GM21515 (cell line): ENCODE results near the gene SYT13.

Source experiments
- ATAC-seq: cut with Tn5 transposase; IDR thresholded peaks from one replicate; pipeline ENCODE4 v1.9.1; 2021; ENCODE audit not compliant: unreplicated experiment

SYT13 gene

DNA sequence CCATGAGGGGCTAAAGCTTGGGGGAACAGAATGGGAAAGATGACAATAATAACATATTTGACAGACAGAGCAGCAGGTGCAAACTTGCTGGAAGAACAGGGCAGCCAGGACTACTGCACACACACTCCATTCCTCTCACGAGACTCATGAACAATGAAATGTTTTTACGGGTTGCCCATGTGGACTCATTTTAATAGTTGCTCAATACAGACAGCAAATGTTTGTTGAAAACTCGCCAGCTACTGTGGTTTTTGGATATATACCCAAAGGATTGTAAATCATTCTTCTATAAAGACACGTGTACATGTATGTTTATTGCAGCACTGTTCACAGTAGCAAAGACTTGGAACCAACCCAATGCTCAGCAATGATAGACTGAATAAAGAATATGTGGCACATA lies 10.3 kb downstream of the SYT13 start:
- no peak for ATAC-seq

DNA sequence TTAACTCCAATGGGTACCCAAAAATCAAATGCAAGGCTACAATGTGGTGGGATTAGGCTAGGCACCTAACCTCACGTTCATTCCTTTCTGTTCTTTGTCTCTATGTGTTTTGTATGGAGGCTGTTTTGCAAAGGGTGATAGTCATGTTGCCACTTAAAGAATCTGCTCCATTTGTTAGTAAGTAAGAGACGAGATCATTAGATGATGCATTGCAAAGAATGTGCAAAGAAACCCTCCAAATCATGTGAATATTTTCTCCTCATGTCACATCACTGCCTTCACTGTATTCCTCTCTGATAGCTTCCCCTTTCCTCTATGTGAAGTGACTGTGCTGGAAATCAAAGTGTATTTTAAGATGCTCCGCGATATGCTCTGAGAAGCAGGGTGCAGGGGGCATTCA lies 11.9 kb downstream of the SYT13 start:
- no peak for ATAC-seq

DNA sequence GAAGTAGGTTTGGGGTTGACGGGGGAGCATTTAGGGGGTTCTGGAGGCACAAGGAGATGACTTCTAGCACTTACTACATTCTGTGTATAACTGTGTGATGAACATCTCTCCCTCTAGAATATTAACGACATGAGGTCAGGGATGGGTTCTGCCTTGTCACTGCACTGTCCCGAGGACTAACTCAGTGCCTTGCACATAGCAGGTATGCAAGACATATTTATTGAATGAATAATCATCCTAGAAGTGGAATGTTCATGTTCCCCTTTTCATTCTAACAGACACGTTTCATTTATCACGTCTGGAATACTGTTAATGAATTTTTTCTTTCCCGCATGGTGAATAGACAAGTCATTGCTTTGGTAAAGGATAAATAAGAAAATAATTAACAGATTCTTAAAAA lies 12.6 kb downstream of the SYT13 start:
- no peak for ATAC-seq

DNA sequence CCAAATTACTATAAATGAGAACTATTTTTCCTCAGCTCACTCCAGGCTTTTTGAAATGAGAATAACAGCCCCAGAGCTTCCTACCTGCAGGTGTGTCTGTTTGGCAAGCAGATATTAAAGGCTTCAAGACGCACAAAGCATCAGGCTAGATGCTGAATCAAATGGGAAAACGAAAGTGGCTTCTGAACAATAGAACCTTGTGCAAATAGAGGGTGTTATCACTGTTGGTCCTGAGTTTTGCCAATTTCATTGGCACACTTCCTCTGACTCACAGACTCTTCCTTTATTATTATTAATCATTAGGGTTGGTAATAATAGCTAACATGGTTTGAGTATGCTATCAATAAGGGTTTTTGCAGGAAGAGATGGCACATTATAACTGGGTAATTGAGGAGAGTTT lies 13.4 kb downstream of the SYT13 start:
- no peak for ATAC-seq

DNA sequence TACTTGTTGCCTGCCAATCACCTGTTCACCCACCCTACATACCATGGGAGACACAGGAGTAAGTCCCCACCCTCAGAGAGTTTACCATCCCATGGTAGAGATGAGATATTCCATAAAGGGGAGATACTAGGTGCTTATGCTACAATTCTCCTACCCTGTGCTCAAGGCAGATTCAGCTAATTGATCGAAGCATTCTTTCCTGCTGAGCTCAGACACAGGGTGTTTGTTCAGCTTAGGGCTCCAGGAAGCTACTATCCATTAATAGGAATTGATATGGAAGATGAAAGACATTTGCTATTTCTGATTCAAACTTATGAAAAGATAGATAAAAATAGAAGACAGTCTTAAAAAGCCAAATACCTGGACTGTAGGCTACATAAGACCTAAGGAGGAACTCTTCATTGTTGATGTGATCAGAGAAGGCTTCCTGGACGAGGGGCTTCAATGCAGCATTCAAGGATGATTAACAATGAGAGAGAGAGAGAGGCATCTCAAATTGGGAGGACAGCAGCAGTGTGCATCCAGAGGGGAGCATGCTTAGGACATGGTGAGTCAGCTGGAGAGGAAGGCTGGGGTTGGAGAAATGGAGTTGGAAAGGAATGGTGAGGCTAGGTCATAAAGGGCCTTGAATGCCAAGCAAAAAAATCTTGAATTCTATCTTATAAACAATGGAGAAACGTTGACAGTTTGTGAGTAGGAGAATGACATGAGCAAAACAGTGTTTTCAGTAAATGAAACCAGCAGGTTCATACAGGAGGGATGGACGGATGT lies 15.0 kb downstream of the SYT13 start:
- ATAC-seq, result no peak

DNA sequence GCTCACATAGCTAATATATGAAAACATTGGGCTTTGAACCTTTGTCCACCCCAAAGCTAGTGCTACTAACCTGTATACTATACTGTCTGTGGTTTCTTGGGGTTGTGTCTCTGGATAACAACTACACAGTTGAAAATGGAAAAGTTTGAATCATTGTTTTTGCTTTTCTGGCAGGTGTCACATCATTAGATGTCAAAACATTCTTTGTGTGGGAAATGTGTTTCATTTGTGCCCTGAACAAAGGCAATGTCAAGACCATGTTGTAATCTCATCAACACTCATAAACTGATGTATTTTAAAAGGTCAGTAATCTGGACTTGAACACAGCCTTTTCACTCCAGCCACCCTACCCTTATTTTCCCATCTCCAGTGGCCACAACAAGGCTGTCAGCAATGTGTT lies 16.5 kb downstream of the SYT13 start:
- no peak for ATAC-seq

DNA sequence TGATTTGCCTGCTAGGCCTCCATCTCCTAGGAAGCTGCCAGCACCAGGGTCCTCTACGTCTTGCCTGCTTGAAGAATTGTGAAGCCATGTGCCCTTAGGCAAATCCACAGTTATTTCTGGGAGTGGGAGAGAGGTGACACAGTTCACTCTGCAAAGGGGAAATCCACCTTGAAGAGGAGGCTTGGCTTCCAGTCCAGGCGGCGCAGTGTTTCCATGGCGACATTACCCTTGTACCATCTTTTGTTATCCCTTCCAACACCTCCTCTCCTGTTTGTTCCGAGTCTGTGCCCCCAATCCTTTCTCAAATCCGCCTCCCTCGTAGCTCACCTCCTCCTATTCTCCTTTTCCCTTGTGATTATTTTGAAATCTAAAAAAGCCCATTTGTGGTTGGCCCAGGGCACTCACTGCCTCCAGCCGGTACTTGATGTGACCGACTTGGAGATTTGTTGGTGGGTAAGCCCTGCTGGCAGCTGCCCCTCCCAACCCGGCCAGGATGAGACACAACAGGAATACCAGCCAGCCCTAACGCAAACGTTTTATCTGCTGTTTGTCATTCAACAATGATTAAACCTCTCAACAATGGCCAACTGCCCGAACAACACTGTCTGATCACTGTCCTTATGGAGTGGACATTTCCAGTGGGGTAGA lies 18.4 kb downstream of the SYT13 start:
- ATAC-seq, result no peak

DNA sequence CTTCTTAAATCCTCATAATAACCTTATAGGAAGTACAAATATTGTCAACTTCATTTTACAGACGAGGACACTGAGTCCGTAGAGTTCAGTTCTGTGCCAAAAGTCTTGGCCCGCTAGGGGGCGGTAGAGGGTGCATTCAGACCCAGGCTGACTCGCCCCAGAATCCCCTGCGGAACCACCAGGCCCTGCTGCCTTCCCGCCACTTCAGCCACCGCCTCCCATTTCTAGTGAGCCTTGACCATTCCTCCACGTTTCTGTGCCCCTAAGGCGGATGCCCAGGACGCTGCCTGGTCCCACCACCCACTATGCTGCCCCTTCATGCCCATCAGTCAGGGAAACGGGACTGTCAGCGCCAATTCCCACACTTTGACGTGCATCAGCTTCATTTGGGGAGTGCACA lies 19.1 kb downstream of the SYT13 start:
- no peak for ATAC-seq

DNA sequence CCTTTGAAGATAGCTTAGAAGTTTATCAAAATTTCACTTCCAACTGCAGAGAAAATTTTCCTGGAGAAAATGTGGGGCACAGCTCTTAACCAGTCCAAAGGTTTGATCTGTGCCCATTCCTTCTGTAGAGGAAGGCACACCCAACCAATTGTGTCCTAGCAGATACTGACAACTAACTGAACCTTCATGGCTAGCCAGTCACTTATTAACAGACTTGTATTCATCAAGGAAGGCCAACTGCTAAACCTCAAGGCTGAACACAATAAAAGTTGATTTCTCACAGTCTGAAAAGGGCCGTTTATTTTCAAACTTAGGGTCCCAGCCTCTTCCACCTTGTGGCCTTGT lies 19.5 kb downstream of the SYT13 start:
- no peak for ATAC-seq

DNA sequence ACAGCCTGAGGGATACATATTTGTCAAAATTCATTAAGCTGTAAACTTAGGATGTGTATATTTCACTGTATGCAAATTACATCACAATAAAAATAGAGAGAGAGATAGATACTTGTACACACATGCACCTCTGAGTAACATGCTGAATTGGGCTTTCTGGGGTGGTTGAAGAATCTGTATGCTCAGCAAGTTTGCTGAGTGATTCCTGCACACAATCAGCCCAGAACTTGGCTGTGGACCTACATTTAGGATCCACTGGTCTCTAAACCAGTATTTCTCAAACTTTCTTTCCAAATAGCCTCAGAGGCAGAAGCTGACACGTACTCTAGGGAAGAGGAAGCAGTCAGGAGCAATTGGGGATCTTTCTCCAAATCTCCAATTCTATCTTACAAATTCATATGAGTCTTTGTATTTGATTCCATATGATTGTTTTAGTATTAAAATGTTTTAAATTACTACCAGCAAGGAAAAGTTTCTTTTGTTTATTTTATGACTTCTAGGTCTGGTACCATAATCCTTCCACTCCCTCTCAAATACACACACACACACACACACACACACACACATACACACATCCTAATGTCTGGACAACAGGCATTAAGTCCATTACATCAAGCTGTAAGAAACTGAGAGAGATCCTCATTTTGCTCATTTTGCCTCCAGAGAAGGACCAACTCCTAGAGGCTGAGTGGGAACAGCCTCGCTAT lies 20.0 kb downstream of the SYT13 start:
- no peak for ATAC-seq

DNA sequence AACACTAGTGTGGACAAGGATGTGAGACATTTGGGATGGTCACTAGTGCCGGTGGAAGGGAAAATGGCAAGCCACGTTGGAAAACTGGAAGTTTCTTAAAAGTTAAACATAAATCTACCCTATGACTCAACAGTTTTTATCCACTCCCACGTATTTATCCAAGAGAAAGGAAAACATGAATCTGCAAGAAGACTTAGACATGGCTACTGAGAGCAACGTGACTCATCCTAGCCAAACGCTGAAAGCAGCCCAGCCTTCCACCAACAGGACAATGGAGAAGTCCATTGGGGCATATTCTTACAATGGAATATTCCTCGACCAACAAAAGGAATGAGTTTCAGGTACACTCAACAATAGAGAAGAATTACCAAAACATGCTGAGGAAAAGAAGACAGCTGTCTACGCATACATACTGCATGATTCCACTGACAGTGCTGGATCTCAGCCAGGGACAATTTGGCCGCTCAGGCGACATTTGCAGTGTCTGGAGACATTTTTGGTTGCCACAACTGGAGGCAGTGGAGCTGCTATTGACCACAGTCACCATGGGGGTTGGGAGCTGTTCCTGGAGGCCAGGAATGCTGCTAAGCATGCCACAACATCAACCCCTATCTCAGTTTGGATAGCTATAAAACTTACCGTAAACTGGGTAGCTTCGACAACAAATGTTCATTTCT lies 21.2 kb downstream of the SYT13 start:
- no peak for ATAC-seq

DNA sequence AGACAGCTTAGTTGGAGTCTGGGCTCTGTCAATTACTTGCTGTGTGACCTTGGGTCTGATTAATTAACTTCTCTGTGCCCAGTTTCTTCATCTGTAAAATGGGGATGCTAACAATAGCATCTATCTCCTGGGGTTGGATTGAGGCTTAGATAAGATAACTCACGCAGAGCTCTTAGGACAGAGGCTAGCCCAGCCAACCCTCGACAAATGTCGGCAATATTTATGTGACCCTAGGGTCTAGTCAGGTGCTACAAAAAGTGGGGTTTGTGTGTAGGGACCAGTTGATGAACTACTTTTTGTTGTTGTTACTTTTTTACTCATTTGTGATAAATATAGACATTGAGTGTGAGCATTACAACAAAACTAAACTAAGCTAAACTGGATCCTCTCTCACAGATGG lies 22.4 kb downstream of the SYT13 start:
- no peak for ATAC-seq

DNA sequence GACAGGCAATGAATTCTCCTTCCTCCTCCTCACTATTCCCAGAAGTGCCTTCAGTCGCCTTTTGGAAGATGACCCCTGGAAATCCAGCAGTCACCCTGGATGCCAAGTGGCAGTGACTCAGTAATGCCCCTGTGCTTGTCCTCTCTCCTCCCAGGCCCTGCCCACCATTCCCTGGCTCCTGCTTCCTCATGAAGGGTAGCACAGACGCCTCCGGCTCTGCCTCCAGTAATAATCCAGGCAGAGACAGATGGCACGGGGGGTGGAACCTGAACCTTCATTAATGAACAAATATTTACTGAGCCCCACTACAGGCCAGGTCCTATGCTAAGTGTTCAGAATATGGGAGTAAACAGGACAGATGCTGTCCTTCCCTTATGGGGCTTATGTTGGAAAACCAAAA lies 23.2 kb downstream of the SYT13 start:
- ATAC-seq, result no peak

DNA sequence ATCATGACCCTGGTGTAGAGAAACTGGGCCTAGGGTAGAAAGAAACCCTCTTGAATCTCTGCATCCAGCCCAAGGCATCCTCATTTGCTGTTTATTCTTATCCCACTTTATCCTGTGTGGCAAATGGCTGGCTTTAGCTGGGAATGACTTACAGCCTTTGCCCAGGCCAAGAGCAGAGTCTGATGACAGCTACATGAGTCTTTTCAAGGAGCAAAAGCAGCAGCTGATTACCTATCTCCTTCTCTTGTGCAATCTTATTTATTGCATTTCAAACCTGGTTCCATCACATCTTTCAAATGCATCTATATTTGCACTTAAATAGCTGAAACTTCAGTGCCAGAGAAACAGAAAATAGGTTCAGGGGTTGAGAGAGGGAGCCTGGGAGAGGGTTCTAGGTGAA lies 26.1 kb downstream of the SYT13 start:
- ATAC-seq, result no peak

DNA sequence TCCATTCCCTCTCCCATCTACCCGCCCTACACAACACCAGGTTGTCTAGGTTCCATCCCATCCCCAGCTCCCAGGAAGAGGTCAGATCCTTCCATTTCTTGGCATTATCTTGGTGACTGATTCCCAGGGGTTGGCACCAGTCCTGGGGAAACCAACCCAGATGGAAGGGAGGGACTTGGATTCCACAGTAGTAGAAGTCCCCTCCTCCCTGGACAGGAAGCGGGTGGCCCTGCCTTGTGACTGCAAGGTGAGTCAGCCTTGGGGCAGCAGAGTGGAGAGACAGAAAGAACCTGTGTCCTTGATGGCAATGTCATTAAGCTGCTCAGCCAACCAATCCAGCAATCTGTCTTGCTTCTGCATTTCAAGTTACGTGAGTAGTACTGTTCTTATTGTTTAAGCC lies 26.5 kb downstream of the SYT13 start:
- no peak for ATAC-seq

DNA sequence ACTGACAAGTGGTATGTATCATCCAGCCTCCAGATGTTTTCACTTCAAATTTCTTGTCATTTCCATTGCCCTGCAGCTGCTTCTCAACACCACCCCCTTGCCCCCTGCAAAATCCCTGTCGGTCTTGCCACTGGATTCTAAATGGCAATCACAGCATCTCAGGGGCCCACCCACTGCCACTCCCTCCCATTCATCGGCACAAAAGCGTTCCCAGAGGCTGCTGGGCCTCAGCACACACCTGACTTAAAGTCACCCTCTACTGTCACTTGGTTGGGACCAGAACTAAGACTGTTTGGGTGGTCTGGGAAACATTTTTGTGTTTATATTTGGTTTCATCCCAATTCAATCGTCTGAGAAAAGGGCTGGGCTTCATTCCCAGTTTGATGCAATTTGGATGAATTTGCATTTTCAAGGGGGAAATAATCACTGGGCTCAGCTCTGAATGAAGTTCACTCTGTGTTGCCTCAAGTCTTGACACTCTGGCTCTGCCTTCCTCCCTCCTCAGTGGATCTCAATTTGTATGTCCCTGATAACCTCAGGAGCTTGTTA lies 27.1 kb downstream of the SYT13 start:
- no peak for ATAC-seq

DNA sequence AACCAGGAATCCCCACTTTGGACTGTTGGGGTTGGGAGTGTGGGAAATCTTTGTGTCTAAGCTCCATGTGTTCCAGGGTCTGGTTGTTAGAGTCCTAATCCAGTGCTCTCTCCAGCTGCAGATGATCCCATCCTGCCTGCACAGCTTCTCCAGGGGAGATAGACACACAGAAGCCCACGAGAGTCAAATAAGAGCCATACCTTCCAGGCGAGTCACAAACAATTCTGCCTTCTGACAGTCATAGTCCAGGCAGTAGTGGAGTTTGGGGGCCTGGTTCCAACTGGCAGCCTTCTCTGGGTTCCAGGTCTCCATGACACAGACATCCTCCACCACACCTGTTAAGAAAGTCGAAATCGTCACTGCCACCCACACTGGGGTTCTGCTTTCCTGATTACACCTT lies 32.1 kb downstream of the SYT13 start:
- ATAC-seq, result no peak

DNA sequence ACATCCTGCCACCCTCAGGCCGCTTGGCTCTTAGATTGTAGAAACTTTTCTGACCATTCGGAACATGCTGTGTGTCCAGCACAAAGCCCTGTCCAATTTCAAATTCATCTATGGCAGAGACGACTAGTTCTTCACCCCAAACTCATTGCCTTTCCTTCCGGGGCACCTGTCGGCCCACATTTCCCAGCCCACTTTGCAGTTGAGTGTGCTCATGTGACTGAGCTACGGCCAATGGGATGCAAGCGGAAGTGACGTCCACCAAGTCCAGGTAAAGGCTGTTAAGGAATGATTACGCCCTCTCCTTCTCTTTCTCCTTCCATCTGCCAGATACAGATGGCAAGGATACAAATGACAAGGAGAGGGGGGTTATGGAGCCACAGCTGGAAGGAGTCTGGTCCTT lies 32.5 kb downstream of the SYT13 start:
- ATAC-seq, result no peak

DNA sequence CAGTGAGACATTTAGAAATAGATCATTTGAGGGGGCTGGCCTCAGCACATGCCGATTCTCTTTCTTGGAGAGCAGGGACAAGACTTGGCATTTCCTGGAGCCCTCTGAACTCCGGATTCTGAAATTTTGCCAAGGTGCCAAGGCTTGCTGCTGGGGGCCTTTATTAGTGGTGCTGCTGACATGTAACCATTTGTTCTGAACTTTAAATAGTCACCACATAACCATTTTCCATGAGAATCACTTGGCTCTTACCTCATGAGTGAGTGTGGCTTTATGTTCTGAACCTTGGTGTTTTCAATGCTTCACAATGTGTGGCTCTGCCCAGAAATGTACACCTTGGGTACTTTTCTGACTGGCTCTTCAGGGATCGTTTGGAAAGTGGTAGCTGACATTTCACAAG lies 33.3 kb downstream of the SYT13 start:
- no peak for ATAC-seq

DNA sequence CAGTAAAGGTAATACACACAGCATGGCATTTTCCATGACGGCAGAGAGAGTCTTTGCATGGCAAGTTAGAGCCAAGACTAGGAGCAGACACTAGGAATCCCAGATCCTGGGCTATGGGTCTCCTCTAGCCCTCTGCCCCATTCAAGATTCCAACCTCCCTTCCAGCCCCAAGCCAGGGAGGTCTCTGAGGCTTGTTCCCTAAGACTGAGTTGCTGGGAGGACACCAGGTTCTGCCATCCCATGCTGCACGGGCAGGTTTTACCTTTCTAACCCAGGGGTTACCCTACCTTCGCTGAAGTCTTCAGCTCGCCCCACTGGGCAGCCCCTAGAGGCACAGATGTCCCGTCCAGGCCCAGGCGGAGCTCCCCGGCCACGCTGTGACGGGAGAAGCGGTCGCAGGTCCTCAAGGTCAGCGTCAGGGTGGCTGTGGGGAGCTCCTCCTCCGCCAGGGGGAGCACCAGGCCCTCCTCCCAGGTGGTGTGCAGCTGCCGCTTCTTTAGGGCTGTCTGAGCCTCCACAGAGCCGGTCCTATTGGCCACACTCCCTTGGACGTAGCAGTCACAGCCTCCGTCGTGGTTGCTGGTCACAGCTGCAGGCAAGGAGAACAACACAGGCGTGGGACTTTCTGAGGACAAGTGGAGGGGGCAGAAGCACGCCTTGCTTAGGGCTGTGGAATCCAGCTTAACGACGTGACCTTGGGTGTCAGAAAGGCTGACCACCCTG lies 33.8 kb downstream of the SYT13 start:
- no peak for ATAC-seq
